ENCODE measurements around the gene MAGED2.
A peak's percentile ranks its signal among the peaks of the same experiment; 100 is the strongest.
"Not testable (repeated sequence)": the region's sequence is repeated elsewhere in the genome, so short reads cannot be mapped to it uniquely, and the experiment has no call there.

The MAGED2 gene

GRCh38 chrX:54807524-54808108, at the start of gene MAGED2:
Gene MAGED2, plus strand, starts transcription at chrX:54807745. Its CDS starts 1,587 bp downstream, at chrX:54809332.
- DNase-seq: peak in 1 of 2 experiments; percentile 38

GRCh38 chrX:54758114-54759055, 49.2 kb upstream of the MAGED2 start:
- no peak for DNase-seq

GRCh38 chrX:54774391-54775094, 33.0 kb upstream of the MAGED2 start:
- not testable (repeated sequence) for DNase-seq

GRCh38 chrX:54776061-54776460, 31.5 kb upstream of the MAGED2 start:
- no peak for DNase-seq

GRCh38 chrX:54776987-54777672, 30.4 kb upstream of the MAGED2 start:
- DNase-seq: no peak

- DNase-seq: no peak
Measured at GRCh38 chrX:54785901-54786300, 21.6 kb upstream of the MAGED2 start.

GRCh38 chrX:54786967-54787366, 20.6 kb upstream of the MAGED2 start:
- peak in 1 of 2 experiments; percentile 0 for DNase-seq

- DNase-seq: no peak
Measured at GRCh38 chrX:54788446-54788845, 19.1 kb upstream of the MAGED2 start.

- not testable (repeated sequence) for DNase-seq
Measured at GRCh38 chrX:54789405-54789804, 18.1 kb upstream of the MAGED2 start.

- DNase-seq: no peak
Measured at GRCh38 chrX:54794028-54794427, 13.5 kb upstream of the MAGED2 start.

GRCh38 chrX:54794795-54795194, 12.8 kb upstream of the MAGED2 start:
- DNase-seq: no peak

GRCh38 chrX:54798137-54798536, 9.4 kb upstream of the MAGED2 start, which contains the start of gene ITIH6:
Gene ITIH6, minus strand, starts transcription at chrX:54798255. Its CDS starts 45 bp downstream, at chrX:54798210.
- no peak for DNase-seq

- DNase-seq: no peak
Measured at GRCh38 chrX:54799046-54799445, 8.5 kb upstream of the MAGED2 start.

- DNase-seq: peak; percentile 13 to 17
Measured at GRCh38 chrX:54808109-54808604, 612 bp downstream of the MAGED2 start.

- peak; percentile 87 to 88 for DNase-seq
Measured at GRCh38 chrX:54808605-54809483, 1.3 kb downstream of the MAGED2 start.

- DNase-seq: no peak
Measured at GRCh38 chrX:54810532-54810931, 3.0 kb downstream of the MAGED2 start.

- no peak for DNase-seq
Measured at GRCh38 chrX:54811301-54811885, 3.8 kb downstream of the MAGED2 start.

- DNase-seq: no peak
Measured at GRCh38 chrX:54812306-54812705, 4.8 kb downstream of the MAGED2 start.

GRCh38 chrX:54817220-54817820, 9.8 kb downstream of the MAGED2 start:
- no peak for DNase-seq

- DNase-seq: no peak
Measured at GRCh38 chrX:54818221-54818620, 10.7 kb downstream of the MAGED2 start.

GRCh38 chrX:54819201-54819600, 11.7 kb downstream of the MAGED2 start:
- no peak for DNase-seq
